Gastrocnemius medialis (tissue), 4 donors: ENCODE data around the gene GOLGA1. TPM values are rescaled to one million over a fixed set of nuclear protein-coding genes. Genes with fewer than 3 reads are reported as not detected.

Source experiments
- ATAC-seq, 2 donors: fragments of 150-250 bp; one replicate each; pipeline ENCODE4 v1.9.1; 2016
- DNase-seq, 2 donors: peaks; one replicate each; pipeline ENCODE4 v3.0.0-alpha.2; 2019
- H3K27ac ChIP-seq, 4 donors: fragments of 200-600 bp; sonication (generic); 1 replicate in 1 of 4; 2 replicates in 3 of 4; pipeline ENCODE4 v1.5.1; 2016 to 2018; ENCODE audit warnings: mild to moderate bottlenecking in 2 of 4, moderate library complexity in 1 of 4
- H3K27me3 ChIP-seq, 3 donors: fragments of 200-600 bp; sonication (generic) in 2 of 3; 1 replicate in 1 of 3; 2 replicates in 2 of 3; pipeline versions ENCODE4 v1.5.1 to v1.6.0; 2016 to 2019; ENCODE audit warnings: mild to moderate bottlenecking in 1 of 3, moderate library complexity in 1 of 3
- H3K36me3 ChIP-seq, 2 donors: fragments of 200-600 bp; sonication (generic) in 1 of 2; one replicate each; pipeline ENCODE4 v1.5.1; 2017 to 2018
- H3K4me1 ChIP-seq, 2 donors: fragments of 200-600 bp; sonication (generic) in 1 of 2; one replicate each; pipeline ENCODE4 v1.5.1; 2016 to 2017; ENCODE audit warnings: mild to moderate bottlenecking in 2 of 2
- H3K4me3 ChIP-seq, 4 donors: fragments of 200-600 bp; sonication (generic) in 3 of 4; 1 replicate in 1 of 4; 2 replicates in 3 of 4; pipeline ENCODE4 v1.5.1; 2016 to 2019; ENCODE audit warnings: mild to moderate bottlenecking in 2 of 4
- H3K9me3 ChIP-seq, 3 donors: fragments of 200-600 bp; sonication (generic) in 2 of 3; 1 replicate in 1 of 3; 2 replicates in 2 of 3; pipeline ENCODE4 v1.5.1; 2016 to 2019
- POLR2A ChIP-seq, 2 donors: fragments of 450-650 bp; IDR thresholded peaks; one replicate each; pipeline ENCODE4 v1.6.1; 2017; ENCODE audit warnings: antibody characterized with exemption in 2 of 2, mild to moderate bottlenecking in 2 of 2, moderate library complexity in 2 of 2
- in situ Hi-C, 4 donors: fragments of 200-750 bp; cut with MboI; loops; one replicate each; pipeline versions ENCODE4 v1.15.0 to v1.8.0; 2017; ENCODE audit warnings: low sequenced_read_pairs in 4 of 4
- intact Hi-C: fragments of 100-400 bp; cut with DNase I; formaldehyde crosslinking; loops from one replicate; pipeline ENCODE4 v1.15.1; 2023; ENCODE audit warnings: low total_unique reads
- total RNA-seq, 4 donors: library from RNA; depleted of rRNA; stranded (reverse); fragments of >200 nt; gene quantifications; one replicate each; pipeline versions ENCODE4 v1.1.0 to v1.2.3, GENCODE V29; 2016
- TF ChIP-seq, protein P1 (sequence below), 5 experiments: fragments of 450-650 bp in 3 of 5; fragments of 200-600 bp in 2 of 5; sonication (generic) in 2 of 5; IDR thresholded peaks in 4 of 5; conservative IDR thresholded peaks in 1 of 5; 1 replicate in 4 of 5; 2 replicates in 1 of 5; pipeline ENCODE4 v1.5.1; 2016 to 2019; ENCODE audit warnings: antibody characterized with exemption in 5 of 5, mild to moderate bottlenecking in 3 of 5, moderate library complexity in 3 of 5

GOLGA1 gene
- total RNA-seq, 4 donors from 2014 or later: 12.2 to 20.5 (median 18.6) TPM

DNA sequence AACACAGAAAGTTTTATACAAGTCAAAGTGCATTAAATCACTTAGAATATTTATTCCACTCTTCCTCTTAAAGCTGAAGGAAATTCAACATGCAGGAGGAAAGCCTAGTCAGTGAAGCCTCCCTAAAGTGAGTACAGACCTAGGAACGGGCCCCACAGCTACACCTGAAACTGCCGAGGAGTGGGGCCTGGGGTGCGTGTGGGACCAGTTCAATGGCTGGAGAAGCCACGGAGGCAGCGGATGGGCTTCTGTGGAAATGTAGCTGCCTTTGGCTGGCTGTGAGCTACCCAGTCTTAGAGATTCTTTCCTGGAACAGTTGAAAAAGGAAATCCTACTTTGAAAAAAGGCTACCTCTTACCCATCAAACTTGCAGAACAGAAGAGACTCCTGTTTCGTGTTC lies 62.4 kb downstream of the GOLGA1 start:
- intact Hi-C loops (no loop called here), in situ Hi-C loops (no loop called here)
- no peak for ATAC-seq
- no peak for TF ChIP-seq POLR2A (IDR thresholded peaks at IDR 0.05)
- TF ChIP-seq, protein P1, sequence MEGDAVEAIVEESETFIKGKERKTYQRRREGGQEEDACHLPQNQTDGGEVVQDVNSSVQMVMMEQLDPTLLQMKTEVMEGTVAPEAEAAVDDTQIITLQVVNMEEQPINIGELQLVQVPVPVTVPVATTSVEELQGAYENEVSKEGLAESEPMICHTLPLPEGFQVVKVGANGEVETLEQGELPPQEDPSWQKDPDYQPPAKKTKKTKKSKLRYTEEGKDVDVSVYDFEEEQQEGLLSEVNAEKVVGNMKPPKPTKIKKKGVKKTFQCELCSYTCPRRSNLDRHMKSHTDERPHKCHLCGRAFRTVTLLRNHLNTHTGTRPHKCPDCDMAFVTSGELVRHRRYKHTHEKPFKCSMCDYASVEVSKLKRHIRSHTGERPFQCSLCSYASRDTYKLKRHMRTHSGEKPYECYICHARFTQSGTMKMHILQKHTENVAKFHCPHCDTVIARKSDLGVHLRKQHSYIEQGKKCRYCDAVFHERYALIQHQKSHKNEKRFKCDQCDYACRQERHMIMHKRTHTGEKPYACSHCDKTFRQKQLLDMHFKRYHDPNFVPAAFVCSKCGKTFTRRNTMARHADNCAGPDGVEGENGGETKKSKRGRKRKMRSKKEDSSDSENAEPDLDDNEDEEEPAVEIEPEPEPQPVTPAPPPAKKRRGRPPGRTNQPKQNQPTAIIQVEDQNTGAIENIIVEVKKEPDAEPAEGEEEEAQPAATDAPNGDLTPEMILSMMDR (IDR thresholded peaks at IDR 0.05 in 4 of 5, conservative IDR thresholded peaks at IDR 0.05 in 1 of 5): no peak
- H3K27me3 ChIP-seq: no peaks in the 10 kb centered on the region
- H3K9me3 ChIP-seq: no peaks in the 10 kb centered on the region
- H3K4me1 ChIP-seq: peaks cover 5 to 8% of the 10 kb centered on the region in 2 donors
- H3K4me3 ChIP-seq: no peak overlapping the region
- H3K27ac ChIP-seq: no peak overlapping the region
- peaks cover 0 to 85% of the 10 kb centered on the region in 2 donors for H3K36me3 ChIP-seq
- DNase-seq: no peak

DNA sequence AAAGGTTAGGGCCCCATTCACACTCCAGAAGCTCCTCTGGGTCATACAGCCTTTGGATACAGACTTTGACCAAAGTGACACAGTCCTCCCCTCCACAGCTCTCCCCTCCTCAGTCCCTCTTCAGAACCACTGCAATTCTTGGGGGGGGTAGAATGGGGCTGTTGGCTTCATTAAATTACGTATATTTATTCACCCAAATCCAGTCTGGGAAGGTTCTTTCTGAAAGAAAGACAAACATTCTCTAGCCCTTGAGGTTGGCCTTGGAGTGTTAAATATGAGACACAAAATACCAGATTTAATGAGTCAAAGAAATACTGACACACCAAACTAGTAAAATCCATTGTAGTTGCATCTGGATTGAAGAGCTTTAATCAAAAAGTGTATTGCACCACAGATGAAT lies 62.9 kb downstream of the GOLGA1 start:
- TF ChIP-seq, protein P1 (IDR thresholded peaks at IDR 0.05 in 4 of 5, conservative IDR thresholded peaks at IDR 0.05 in 1 of 5): no peak
- TF ChIP-seq POLR2A (IDR thresholded peaks at IDR 0.05): no peak
- H3K36me3 ChIP-seq: peaks cover 0 to 84% of the 10 kb centered on the region in 2 donors
- DNase-seq (no peak), ATAC-seq (no peak)
- H3K27ac ChIP-seq: no peak overlapping the region
- H3K9me3 ChIP-seq: no peaks in the 10 kb centered on the region
- intact Hi-C loops (no loop called here), in situ Hi-C loops (no loop called here)
- no peak overlapping the region for H3K4me3 ChIP-seq
- peaks cover 10 to 13% of the 10 kb centered on the region in 2 donors for H3K4me1 ChIP-seq
- no peaks in the 10 kb centered on the region for H3K27me3 ChIP-seq

DNA sequence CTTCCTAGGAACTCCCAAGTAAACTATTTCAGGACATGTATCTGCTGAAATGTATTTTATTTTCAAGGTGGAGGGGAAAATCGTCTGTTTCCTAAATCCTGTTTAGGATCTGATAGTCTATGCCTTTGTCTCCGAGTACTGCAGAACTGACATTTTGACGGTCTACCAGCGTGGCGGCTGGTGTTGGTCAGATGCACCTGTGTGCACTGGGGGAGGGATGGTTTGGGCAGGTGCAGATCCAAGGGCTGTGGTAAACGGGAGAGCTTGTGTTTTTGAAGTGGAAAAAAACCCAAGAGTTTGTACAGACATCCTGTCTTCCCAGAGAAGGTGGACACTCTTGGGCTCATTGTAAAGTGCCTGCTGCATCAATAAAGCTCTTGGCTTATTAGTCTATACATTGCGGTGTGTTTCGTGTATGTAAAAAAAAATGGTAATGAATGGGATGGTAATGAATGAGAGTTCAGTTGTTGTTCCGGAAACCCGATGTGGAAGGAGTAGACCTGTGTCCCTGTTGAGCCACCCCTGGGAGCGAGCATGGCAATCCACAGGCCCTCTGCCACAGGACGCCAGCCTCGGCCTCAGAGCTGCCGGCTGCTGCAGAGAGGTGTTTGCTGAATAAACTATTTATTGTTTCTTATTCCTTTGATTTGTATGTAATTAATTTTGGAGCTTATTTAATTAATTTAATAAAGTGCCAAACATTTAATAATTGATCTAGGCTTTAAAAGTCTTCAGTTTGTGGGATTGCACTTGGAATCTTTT lies 63.7 kb downstream of the GOLGA1 start:
- no peak overlapping the region for H3K4me3 ChIP-seq
- no peaks in the 10 kb centered on the region for H3K27me3 ChIP-seq
- DNase-seq (no peak), ATAC-seq (no peak)
- peaks cover 0 to 79% of the 10 kb centered on the region in 2 donors for H3K36me3 ChIP-seq
- no peak for TF ChIP-seq POLR2A (IDR thresholded peaks at IDR 0.05)
- TF ChIP-seq, protein P1 (IDR thresholded peaks at IDR 0.05 in 4 of 5, conservative IDR thresholded peaks at IDR 0.05 in 1 of 5): no peak
- no peak overlapping the region for H3K27ac ChIP-seq
- H3K4me1 ChIP-seq: peaks cover 18 to 21% of the 10 kb centered on the region in 2 donors
- intact Hi-C loops: no loop called here
- H3K9me3 ChIP-seq: no peaks in the 10 kb centered on the region
- in situ Hi-C loops: no loop called here

DNA sequence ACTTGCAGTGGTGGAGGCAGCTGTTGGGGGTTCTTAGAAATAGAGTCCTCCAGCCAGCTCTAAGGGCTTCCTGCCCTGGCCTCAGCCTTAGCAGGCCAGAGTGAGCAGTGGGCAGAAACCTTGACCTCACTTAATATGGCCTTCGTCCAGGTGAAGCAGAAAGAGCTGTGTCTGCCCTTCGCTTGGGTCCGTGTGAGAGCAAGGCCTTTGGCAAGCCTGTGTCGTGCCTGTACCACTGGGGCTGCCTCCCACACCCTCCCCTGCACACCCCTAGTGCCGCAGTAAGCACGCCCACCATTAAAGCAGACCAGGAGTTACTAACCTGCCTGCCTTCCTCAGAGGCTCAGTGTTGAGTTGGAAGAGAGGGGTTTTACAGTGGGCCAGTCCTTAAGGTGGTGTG lies 65.4 kb downstream of the GOLGA1 start:
- no peak overlapping the region for H3K4me3 ChIP-seq
- intact Hi-C loops (no loop called here), in situ Hi-C loops (no loop called here)
- peaks cover 35 to 36% of the 10 kb centered on the region in 2 donors for H3K4me1 ChIP-seq
- H3K9me3 ChIP-seq: no peaks in the 10 kb centered on the region
- H3K36me3 ChIP-seq: peaks cover 0 to 62% of the 10 kb centered on the region in 2 donors
- H3K27me3 ChIP-seq: no peaks in the 10 kb centered on the region
- TF ChIP-seq, protein P1 (IDR thresholded peaks at IDR 0.05 in 4 of 5, conservative IDR thresholded peaks at IDR 0.05 in 1 of 5): no peak
- no peak for TF ChIP-seq POLR2A (IDR thresholded peaks at IDR 0.05)
- ATAC-seq (no peak), DNase-seq (no peak)
- no peak overlapping the region for H3K27ac ChIP-seq
